GM19452 (cell line): Measurements from ENCODE around the gene FANCG.

Experiments used
- ATAC-seq: cut with Tn5 transposase; IDR thresholded peaks from one replicate; pipeline ENCODE4 v1.9.1; 2021; ENCODE audit not compliant: unreplicated experiment

FANCG gene

DNA sequence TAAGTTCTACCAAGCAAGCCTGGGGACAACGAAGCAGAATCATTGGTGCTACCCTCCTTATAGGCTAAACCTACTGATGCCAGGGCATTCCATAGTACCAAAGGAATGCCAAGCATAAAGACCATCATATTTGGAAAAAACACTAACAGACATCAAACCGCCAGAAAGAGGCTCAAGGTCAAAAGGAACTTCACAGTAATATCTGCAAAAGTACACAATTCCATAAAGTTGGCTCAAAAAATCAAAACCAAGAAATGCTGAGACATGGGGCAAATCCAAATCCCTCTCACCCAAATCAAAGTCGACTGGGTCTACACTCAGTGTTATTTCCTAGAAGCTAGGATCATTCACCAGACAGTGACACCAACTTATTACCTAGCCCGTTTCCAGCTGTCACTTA, 10.7 kb downstream of the FANCG start:
- no peak for ATAC-seq

DNA sequence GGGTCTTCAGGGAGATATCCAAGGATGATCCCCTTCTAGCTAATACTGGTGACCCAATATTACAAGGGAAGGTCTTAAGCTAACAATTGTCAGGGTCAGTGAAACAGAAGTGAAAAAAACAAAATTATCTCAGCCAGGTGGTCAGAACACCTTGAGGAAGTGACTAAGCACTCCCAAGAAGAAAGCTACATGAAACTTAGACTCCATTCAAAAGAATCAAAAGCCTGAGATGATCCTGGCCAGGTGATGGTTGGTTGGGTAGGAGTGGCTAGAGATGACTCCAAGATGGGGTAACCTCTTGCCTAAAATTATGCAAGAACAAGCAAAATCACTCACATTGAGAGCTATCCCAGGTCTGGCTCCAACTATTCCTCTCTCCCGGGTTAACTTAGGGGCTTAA, 12.7 kb downstream of the FANCG start:
- no peak for ATAC-seq

DNA sequence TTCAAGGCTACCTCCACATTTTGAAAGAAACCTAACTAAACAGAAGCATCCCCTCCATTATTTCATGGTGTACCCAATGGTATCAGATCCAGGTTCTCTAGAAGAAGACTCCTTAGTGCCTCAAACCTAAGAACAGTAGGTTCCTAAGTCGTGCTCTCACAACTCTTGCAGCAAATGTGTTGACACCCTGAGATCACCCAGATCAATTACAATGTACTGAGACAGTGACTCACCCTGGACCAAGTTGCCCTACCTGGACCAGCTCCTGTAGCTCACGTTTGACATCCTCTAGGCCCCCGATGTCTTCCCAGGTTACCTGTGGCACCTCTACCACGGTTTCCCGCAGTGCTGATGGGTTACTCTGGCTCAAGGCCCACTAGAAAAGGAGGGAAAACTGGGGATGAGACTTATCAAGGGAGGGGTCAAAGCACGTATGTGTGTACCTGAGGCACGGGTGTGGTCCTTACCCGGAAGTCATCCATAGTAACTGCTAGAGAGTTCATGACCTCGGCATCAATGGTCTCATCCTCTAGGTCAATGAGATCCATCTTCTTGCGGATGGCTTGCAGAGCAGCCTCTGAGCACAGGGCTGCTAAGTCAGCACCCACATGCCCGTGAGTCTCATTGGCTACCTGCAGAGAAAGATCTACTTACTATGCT, 19.1 kb downstream of the FANCG start:
- ATAC-seq, result no peak

DNA sequence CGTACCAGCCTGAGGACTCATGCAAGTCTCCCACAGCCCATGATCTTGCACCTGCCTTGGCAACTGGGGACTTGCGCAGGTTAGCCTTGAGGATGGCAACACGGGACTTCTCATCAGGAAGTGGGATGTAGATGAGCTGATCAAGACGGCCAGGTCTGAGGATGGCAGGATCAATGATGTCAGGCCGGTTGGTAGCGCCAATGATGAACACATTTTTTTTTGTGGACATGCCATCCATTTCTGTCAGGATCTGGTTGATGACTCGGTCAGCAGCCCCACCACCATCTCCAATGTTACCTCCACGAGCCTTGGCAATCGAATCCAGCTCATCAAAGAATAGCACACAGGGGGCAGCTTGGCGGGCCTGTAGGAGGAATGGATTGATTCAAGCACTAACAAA, 20.3 kb downstream of the FANCG start:
- no peak for ATAC-seq

DNA sequence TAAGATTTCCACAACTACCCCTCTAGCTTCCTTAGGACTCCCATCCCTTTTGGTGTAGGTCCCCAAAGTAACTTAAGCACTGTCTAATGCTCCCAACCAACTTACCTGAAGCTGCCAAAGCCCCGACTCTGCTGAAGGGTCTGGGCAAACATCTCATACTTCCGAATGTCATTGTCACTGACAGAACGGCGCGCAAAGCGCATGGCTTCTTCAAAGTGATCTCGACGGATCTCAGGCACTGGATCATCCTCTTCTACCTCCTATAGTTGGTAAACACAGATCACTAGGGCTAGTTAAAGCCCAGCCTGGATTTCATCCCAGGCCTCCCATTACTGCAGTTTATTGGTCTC, 22.5 kb downstream of the FANCG start:
- ATAC-seq, result no peak

DNA sequence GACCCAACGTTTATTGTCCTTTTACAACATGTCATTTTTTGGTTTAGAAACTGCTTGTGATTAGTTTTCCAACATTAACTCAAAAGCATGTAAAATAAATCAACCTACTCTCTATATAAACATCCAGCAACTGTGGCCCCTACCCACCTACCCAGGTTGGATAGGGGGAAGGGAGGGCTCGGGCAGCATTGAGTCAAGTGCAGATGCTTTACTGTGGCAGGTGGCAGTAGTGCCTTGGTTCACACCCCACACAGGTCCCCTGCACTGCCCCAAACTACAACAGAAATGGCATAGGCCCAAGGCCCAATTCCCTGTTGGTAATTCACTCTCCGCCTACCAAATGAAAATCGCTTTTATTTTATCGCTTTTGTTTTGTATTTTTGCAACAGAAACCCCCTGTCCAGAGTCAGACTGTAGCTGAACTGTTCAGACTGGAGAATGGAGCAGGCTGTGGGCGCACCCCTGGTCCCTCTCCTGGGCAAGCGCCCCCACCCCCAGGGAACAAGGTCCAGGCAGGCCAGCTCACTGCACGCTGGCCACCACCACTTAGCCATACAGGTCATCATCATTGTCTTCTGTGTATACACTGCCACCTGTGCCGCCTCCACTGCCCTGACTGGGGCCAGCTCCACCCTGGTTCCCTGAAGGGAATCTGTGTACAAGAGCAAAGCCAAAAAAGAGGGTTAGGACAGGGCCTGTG, 23.0 kb downstream of the FANCG start:
- ATAC-seq, result no peak

DNA sequence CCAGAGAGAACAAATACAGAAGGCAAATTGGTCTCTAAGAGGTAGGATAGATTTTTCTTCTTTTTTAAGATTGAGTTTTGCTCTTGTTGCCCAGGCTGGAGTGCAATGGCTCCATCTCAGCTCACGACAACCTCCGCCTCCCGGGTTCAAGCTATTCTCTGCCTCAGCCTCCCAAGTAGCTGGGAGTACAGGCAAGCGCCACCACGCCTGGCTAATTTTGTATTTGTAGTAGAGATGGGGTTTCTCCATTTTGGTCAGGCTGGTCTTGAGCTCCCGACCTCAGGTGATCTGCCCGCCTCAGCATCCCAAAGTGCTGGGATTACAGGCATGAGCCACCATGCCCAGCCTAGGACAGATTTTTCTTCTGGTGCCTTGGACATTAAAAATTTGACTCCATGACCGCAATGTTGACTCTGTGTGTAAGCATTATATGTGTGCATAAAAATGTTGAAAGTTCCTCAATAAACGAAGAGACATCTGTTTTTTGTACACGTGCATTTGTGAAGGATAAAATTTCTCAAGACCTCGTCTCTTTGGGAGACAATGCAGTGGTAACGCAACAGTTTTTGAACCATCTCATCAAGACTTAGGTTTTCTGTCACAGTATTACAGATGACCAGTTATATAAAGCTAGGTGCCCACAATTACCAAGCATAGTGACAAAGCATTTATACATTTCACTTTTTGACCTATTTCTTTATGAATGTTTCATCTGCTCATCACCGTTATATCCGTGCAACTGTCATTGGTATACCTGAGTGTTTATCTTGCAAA, 24.7 kb downstream of the FANCG start:
- ATAC-seq, result no peak

DNA sequence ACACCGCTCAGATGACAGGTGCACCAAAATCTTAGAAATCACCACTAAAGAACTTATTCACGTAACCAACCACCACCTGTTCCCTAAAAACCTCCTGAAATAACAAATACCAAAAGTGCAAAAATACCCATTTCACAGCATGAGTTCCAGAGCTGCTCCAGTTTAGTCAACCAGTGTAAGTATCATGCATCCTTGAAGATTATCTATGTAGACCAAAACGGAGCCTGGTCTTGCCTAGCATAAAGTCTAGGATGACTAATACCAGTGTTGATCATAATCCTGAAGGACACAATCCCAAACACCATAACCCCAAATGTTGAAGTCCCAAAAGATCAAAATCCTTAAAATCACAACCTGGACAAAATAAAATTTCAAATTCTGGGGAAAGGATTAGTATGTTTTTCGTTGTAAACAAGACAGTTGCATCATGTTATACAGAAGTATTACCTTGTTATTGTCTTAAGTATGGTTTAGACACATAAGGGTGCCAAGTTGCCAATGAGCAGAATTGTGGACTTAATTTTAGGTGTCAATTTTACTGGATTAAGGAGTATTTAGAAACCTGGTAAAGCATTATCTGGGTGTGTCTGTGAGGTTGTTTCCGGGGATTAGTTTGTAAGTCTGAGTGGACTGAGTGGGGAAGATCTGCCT, 25.4 kb downstream of the FANCG start:
- ATAC-seq, result no peak

DNA sequence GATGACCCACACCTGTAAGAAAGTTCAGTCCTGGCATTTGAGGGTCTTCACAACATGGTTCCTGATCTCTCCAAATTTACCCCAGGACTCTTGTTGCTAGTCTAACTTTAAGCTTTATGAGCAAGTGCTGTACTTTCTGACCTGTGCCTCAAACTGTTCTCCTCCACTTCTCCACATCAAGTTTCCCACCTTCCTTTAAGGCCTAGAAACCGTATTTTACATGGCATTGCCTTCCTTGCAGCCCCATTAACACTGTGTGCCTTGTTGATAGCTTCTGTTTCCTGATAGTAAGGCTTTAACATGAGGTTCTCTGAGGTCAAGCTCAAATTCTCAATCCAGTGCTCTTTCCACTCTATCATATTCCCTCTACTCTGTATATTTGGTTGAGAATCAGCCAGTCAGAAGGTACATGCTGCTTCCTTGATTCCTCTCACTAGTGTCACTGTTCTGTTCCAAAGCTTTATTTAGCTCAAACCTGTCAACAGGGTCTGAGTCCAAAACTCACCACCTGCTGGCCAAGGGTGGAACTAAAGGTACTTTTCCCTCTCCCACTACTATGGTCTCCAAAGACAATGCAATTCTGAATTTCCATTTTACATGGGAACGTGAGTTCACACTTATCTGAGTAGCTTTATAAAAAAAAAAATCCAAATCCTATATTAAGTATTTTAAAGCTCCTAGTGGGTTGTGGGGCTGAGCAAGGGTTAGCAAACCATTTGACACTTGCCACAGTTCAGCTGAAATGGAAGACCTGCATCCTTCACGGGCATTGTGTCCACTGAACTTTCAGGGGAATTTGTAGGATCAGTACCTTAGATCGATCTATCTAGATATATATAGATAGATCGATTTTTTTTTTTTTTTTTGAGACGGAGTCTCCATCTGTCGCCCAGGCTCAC, 28.4 kb downstream of the FANCG start:
- no peak for ATAC-seq

DNA sequence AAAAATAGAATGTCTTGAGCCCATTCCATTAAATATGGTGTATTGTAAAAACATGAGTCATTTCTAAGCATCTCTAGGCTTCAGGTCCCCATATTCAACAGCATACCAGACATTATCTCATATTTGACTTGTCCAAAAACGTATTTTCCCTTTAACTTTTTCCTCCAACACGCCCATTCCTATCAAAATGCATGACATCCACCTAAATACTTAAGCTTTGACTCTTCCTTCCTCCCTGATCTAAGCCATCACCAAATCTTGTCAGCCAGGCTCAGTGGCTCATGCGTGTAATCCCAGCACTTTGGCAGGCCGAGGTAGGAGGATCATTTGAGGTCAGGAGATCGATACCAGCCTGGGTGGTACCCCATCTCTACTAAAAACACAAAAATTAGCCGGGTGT, 31.2 kb downstream of the FANCG start:
- no peak for ATAC-seq

DNA sequence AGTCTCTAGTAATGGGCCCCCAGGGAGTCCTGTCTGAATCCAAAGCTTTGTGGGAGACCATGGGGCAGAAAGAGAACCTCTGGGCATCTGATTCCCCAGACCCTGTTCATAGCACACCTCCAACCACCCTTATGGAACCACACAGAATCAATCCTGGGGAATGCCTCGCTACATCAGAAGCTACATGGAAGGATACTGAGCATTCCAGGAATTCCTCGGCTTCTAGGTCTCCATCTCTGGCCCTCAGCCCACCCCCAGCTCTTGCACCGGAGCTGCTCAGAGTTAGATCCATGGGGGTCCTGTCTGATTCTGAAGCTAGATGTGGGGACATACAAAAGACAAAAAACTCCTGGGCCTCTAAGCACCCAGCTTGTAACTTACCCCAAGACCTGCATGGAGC, 35.7 kb downstream of the FANCG start:
- no peak for ATAC-seq

DNA sequence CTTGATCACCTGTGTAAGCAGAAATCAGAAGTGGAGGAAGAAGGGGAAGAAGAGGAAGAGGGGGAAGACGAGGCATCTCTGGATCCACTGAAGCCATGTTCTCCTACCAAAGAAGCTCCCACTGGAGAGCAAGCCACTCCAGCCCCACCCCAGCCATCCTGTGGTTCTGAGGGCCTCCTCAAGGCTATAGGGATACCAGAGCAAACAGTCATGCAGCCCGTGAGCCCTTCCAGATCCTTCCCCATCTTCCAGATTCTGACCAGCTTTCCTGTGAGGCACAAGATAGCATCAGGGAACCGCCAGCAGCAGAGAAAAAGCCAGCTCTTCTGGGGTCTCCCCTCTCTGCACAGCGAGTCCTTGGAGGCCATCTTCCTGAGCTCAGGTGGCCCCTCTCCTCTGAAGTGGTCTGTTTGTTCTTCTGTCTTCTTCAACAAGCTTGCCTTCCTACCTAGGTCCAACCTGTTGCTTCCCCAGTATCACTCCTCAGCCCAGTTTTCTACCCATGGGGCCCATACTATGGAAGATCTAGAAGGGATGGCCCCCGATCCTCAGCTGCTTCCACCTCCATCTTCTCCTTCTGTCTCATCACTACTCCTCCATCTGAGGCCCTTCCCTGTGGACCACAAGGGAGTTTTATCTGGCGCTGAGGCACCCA, 36.7 kb downstream of the FANCG start:
- no peak for ATAC-seq

DNA sequence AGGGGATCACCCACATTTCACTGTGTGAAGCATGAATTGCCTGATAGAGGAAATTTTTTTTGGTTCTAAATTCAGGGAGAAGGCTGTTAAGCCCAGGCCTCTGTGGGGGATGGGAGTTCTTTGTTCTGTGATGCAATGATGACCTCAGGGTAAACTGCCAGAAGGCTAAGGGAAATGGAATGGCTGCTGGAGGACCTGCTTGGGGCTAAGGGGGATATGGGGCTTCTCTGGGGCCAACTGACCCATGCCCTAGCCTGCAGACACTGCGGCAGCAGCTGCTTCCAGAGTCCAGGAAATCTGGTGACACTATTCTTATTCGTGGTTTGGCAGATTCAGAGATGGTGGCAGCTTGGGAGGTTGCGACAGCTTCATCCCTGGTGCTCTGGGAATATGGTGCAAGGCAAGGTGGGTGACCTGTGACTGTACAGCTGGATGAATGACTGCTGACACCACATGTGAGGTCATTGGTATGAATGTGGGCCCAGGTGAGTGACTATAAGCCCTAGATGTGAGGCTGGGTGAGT, 37.6 kb downstream of the FANCG start:
- ATAC-seq, result no peak

DNA sequence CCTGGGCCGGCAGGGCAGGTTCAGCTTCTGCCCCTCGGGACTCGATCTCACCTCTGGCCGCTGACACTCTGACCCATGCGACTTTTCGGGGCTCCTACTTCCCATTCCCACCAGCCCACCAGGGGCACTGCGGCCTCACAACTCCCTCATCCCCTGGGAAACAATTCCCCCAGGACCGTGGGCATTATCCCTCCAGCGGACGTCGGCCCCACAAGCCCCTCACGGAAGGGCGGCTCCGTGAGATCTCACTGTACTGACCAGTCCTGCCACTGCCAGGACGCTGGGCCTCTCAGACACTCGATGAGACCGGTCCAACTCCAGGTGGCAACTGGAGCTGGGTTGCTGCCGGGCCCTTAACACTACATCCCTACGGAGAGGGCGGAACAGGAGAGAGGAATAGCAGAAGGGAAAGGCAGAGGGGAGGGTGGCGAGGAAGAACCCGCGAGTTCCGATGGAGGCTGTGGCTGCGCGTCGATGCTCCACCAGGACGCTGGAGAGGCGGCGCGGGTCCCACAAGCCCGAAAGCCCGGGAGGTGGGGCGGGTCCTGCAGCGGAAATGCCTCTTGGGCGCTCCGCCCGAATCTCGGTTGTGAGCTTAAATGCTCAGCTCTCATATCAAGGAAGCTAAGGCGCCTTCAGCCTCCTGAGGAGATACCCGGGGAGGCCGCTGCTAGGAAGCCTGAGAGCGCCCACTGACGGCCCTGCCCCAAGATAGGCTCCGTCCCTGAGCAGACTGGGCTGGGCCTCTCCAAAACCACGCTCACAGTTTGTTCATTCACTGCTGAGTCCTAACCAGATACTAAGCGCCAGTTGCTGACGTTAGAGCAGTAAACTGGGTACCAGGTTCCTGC, 43.7 kb downstream of the FANCG start:
- ATAC-seq, result no peak

DNA sequence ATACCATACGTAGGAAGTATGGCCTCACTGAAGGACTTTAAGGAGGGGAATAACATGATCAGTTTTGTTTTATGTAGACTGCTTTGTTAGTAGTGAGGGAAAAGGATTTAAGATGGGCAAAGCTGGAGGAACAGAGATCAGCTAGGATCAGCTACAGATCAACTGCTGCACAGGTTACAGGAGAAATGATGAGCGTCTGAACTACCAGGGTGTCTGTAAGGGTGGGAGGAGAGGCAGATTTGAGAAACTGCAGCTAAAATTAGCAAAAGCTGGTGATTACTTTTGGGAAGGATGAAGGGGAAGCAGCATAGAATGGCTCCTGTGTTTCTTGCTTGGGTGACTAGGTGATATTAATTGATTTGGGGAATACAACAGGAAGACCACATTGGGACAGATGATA, 46.6 kb downstream of the FANCG start:
- no peak for ATAC-seq

DNA sequence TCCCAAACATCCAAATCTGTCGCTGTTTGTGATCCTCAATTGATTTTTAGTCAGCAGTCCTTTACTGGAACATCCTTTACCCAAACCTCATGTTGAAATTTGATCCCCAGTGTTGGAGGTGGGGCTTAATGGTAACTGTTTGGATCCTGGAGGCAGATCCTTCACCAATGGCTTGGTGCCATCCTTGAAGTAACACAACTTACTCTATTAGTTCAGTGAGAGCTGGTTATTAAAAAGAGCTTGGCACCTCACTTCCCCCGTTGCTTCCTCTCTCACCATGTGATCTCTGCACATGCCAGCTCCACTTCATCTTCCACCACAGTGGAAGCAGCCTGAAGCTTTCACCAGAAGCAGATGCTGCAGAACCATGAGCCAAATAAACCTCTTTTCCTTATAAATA, 49.9 kb downstream of the FANCG start:
- no peak for ATAC-seq

DNA sequence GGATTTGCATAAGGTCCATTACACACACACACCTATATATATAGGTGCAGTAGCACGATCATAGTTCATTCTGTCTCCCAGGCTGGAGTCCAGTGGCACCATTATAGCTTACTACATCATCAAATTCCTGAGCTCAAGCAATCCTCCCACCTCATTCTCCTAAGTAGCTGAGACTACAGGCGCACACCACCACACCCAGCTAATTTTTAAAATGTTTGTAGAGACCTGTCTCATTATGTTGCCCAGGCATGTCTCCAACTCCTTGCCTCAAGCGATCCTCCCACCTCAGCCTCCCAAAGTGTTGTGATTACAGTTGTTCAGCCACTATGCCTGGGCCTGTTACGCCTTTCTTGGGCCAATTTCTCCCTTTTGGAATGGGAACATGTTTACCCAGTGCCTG, 50.5 kb downstream of the FANCG start:
- ATAC-seq, result no peak

DNA sequence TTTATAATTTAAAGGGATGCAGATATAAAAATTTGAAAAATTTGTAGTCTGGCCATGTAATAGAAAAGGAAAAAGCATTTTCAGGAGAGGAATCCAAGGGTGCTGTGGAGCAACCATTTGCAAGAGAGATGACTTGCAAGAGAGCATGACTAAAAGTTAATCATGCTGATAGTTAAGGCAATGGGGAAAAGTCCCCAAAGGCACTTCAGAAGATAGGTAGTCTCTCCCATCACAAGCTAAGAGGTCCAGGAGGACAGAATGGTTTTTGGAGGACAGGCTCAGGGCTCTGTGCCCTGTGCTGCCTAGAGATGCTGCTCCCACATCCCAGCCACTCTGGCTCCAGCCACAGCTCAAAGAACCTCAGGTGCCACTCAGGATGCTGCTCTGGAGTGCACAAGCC, 51.4 kb downstream of the FANCG start:
- no peak for ATAC-seq

DNA sequence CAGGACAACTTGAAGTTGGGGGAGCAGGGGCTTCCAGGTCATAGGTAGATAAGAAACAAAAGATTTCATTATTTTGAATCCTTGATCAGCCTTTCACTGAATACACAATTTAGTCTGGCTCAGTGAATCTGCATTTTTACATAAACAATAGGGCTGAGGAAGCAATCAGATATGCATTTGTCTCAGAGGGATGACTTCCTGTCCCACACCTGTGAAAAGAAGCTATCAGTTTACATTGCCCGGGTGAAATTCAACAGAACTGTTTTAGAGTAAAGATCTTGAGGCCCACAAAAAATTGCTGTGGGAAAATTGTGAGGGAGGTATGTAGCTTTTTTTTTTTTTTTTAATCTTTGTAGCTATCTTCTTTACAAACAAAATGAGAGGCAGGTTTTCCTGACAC, 51.9 kb downstream of the FANCG start:
- no peak for ATAC-seq
